NCI-H774 (cell line): ENCODE results near the gene IP6K2.

ENCODE experiments used
- DNase-seq: peaks from one replicate; lab custom pipeline; 2025; lab: John Stamatoyannopoulos, UW

The IP6K2 gene

DNA sequence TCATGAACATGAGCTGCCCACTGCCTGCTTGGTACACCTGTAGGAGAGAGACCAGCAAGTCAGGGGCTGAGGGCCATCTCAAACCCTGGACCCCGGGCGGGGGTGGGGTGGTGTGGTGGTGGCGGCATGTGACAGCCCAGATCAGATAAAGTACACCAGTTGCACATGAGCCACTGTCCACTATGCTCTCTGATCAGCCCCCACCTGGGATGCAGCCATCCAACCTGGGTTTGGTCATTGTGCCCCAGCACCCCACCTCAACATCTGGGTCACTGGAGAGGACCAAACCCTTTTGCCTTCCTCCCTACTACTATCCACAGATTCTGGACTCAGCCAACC, 28.3 kb downstream of the IP6K2 start:
- no peak for DNase-seq

GRCh38 chr3:48688032-48688736, 28.8 kb downstream of the IP6K2 start:
- no peak for DNase-seq

DNA sequence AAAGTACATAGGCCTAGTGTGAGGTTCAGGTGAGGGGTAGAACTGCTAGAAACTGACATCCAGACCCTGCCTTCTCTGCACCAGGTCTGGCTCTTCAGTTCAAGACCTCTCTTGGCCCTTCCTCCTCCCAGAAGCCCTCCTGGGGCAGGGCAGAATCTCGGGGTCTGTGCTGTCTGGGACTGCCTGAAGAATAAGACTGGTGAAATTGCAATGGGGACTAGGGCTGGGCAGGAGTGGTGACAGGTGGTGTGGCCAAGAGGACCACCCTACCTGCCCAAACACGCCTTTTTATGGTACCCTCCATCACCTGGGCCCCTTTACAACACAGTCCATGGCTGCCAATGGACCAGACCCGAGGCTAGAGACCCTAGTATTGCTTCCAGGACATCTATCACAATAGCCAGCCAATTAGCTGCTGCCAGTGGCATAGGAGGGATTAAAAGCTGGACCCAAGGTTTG, 29.8 kb downstream of the IP6K2 start:
- no peak for DNase-seq

DNA sequence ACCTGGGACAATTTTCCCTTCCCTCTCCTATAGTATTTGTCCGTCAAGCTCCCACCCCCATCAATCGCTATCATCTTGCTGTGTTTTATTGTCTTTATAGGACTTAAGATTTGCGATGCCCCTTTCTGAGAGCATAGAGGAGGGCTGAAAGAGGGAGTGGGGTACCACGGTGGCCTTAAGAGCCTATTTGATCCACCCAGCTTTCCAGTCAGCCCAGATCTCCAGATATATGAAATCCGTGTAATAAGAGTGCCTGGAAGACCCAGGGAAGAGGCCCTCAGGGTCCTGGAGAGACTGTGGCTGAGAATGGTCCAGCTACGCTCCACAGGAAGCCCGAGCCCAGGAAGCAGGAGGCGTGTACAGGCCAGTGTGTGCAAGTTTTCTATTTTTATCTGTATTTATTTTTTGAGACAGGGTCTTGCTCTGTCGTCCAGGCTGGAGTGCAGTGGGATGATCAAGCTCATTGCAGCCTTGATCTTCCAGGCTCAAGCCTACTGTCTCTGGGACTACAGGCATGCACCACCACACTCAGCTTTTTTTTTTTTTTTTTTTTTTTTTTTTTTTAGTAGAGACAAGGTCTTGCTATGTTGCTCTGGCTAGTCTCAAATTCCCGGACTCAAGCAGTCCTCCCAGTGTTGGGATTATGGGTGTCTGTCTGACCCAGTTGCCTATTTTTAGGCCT, 30.3 kb downstream of the IP6K2 start:
- DNase-seq = no peak

DNA sequence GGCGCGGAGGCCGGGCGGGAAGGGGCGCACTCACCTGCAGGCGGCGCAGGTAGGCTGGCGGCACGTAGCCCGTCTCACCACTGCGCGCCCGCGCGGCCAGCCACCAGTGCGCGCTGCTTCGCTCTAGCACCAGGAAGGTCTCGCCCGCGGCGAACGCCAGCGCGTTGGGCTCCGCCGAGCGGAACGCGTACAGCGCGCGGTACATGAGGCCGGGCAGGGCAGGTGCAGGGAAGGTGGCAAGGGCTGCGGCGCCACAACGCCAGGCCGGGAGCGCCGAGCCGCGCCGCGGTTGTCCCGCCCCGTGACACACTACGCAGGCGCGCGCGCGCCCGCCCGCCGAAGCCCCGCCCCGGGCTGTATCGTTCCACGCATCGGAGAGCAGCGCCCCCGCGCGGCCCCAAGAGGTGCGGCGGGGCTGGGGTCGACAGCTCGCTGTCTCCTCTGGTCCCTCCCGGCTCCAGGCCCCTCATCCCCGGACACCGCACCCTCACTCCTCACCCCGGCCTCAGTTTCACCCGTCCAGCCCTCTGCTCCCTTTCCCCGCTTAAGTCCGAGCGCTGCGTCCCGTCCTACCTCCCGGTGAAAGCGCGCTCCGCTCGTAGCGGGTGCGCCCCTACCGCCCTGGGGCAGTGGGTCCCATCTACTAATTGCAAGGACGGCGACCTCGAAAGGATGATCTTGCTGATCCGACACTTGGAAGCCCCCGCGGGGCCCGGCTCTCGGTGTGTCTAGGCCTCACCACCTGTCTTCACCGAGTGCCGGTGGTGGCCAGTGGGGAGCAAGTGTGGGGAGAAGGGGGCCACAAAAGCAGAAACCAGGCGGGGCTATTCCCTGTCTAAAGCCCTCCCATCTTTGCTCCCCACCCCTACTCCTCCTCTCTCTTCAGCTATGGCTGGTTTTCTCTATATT, 31.2 kb downstream of the IP6K2 start, which contains the start of gene NCKIPSD:
TSS of gene NCKIPSD (minus strand) at position 313 of the 909 bp plus-strand sequence. CDS start at position 205, 108 bp downstream.
- peak; percentile 56 for DNase-seq

DNA sequence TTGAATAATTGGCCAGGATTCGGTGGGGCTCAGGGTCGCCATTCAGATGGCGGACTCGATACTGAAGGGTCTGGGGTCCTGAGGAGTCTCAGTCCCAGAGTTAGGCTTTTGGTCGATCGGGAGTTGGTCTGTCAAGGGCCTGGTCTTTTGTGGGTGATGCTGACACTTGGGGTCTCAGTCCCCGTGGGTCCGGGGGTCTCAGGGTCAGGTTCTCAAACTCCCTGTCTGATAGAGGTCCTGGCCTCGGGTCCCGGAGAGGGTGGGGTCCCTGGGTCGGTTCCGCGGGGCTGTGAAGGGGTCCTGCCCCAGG, 31.8 kb downstream of the IP6K2 start:
- no peak for DNase-seq

- DNase-seq = no peak
Observed at GRCh38 chr3:48684480-48685143, 32.4 kb downstream of the IP6K2 start.

- no peak for DNase-seq
Observed at GRCh38 chr3:48684054-48684349, 33.0 kb downstream of the IP6K2 start.

DNA sequence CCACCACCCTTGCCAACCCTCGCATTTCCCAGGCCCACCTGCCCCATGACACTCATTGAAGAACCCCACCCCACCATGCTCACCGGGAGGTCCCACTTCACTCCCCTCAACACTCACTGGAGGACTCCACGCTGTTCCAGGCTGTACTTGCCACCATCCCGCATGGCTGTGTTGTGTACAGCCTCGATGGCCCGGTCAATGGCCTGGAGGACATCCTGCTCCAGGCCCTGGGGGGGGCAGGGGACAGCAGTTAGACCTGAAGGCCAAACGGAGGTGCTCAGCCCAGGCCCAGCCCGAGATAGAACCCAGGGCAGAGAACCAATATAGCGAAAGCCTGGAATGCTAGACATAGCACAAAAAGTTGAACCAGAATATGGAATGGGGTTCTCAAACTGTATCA, 34.2 kb downstream of the IP6K2 start:
- no peak for DNase-seq

GRCh38 chr3:48681974-48682610, 34.9 kb downstream of the IP6K2 start:
- DNase-seq = no peak

GRCh38 chr3:48681541-48681880, 35.5 kb downstream of the IP6K2 start:
- DNase-seq = no peak

DNA sequence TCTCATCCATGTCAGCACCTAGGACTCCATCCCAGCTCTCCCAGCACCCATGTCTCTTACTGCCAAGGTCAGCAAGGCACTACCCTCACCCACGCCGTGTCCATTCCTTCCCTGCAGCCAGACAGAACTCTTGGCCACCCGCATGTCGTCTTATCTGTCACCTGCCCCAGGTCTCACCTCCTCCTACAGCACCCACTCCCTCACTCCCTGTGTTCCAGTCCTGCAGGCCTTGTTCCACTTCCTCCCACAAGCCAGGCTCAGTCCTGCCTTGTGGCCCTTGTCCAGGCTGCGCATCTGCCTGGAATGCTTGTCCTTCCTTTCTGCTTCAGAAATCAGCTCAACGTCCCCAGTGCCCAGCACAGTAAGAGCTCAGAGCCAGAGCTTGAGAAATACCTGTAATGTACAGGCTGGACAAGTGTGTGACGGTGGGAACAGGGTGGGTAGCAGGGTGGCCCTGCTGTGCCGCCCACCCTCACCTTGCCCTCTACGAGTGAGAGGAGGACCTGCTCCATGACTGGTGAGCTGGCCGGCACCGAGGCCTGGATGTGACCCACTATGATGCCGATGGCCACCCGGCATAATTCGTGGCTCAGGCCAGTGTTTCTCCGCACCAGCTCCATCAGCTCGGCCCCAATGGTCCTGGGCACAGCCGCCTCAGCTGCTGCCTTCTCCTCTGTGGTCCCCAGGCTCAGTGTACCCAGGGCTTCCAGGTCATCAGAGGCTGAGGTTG, 36.0 kb downstream of the IP6K2 start:
- no peak for DNase-seq

DNA sequence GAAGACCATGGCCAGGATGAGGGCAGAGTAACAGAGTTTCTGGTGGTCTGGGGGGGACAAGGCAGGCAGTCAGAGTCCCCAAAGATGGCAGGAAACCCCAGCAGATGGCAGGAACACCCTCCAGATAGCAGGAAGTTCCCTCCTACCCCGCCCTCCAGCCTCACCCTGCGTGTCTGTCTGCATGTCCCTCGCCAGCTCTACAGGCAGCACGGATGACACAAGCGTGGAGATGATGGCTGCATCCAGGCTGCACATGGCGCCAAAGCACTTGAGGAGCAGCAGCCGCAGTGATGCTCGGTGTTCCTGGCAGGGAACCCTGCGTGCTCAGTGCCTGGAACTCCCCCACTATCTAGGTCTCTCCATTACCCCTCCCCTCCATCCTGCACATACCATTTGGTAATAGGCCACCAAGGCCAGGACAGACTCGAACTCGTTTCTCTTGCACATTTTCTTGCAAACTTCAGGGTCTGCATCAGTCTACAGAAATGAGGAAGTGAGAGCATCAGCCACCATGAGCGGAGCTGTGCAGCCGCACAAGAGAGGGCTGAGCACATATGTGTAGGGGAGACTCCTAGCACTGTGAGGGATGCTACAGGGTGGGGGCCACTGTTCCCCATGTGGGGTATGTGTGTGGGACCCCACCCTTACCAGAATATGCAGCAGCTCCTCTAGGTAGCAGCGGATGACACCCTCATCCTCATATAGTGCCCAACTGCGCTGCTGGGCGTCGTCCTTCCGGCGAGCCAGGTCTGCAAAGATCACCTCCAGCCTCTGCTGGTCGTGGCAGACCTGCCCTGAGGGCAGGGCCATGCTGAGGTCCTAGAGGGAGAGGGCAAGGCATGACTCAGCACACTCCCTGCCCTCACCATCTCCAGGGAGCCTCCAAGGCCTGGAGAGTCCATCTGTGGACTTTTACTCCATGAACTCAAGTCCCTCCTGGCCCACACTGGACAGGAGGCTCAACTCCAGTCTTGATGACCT, 37.3 kb downstream of the IP6K2 start:
- no peak for DNase-seq

DNA sequence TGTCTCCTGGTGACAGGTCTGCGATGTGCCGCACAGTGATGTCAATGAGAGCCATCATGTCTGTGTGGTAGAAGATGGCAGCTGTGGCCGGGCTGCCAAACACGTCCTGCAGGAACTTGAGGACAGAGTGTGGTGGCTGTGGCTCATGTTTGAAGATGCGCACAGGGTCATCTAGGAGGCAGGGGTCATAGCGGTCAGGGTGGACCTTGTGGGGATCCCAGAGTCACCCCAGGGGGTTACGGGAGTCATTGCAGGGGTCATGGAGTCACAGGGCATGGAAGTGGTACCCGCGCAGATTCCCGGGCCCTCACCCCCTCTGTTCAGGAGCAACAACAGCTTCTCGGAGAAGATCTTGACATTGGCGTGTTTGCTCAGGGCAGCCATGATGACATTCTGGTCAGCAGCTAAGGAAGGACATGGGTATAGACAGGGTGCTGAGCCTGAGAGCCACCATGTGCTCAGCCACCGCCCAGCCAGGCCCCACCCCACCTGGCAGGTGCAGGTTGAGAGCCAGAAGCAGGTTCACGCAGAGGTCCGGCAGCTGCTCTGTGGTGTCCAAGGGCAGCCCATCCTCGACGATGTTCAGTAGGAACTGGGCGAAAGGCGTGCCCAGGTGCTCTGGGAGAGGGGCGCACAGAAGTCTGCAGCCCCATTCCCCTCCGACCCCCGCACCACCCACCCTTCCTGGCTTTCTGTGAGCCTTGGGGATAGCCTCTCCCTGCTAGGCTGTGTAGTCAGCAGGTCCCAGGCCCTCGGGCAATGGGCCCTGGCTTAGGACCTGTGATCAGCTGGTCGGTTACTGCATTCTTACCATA, 38.2 kb downstream of the IP6K2 start:
- DNase-seq = no peak

DNA sequence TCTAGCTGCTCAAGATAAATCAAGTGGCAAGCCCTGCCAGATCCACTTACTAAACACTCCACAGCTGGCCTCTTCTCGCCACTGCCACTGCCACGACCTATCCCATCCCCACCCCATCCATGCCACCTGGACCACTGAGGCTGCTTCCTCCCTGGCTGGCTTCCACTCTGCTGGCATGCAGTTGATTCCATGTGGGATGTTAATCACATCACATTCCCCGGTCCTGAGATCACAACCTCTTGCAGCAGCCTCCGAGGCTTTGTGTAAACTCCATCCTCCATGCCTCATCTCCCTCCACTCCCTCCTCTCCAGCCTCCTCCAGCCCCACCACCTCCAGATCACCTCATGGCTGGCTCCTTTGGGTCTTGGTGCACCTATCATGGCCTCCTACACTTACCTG, 39.0 kb downstream of the IP6K2 start:
- DNase-seq = no peak

- DNase-seq = no peak
Observed at GRCh38 chr3:48674505-48674904, 42.5 kb downstream of the IP6K2 start.

GRCh38 chr3:48672522-48672921, 44.5 kb downstream of the IP6K2 start:
- DNase-seq = no peak

GRCh38 chr3:48664929-48665328, 52.1 kb downstream of the IP6K2 start:
- DNase-seq = no peak

DNA sequence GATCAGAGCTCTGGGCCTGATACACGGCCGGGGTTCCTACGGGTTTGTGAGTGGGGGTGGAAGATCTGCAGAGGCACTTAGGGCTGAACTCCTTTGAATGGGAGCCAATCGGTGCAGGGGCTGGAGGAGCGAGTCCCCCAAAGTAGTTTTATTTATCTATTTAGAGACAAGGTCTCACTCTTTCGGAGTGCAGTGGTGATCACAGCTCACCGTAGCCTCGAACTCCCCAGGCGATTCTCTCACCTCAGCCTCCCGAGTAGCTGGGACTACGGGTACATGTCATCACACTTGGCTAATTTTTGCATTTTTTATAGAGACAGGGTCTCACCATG, 52.7 kb downstream of the IP6K2 start:
- DNase-seq = no peak
